HEK293 (cell line): ENCODE results near the gene DAND5.

ENCODE experiments used
- CTCF ChIP-seq: fragments of 450-650 bp; formaldehyde crosslinking; IDR thresholded peaks from 2 replicates; pipeline ENCODE4 v1.5.1; 2016; ENCODE audit warnings: missing biosample characterization, missing genetic modification characterization
- ELK4 ChIP-seq: IDR thresholded peaks from 2 replicates; pipeline ENCODE4 v1.6.1; 2011; ENCODE audit warnings: mild to moderate bottlenecking, low read depth, low read length, borderline replicate concordance
- GLI4 ChIP-seq: fragments of 450-650 bp; formaldehyde crosslinking; IDR thresholded peaks from 2 replicates; pipeline ENCODE4 v1.5.1; 2016; ENCODE audit warnings: missing biosample characterization, missing genetic modification characterization
- HOXA7 ChIP-seq: sonication (generic); formaldehyde crosslinking; IDR thresholded peaks from 2 replicates; pipeline ENCODE4 v1.8.1; 2022; ENCODE audit warnings: missing genetic modification reagents, borderline replicate concordance
- KLF8 ChIP-seq: fragments of 450-650 bp; formaldehyde crosslinking; IDR thresholded peaks from 2 replicates; pipeline ENCODE4 v1.5.1; 2016; ENCODE audit warnings: missing biosample characterization, missing genetic modification characterization
- OVOL3 ChIP-seq: fragments of 450-650 bp; formaldehyde crosslinking; IDR thresholded peaks from 2 replicates; pipeline ENCODE4 v1.5.1; 2016; ENCODE audit warnings: missing biosample characterization, missing genetic modification characterization
- PATZ1 ChIP-seq: fragments of 450-650 bp; formaldehyde crosslinking; IDR thresholded peaks from 2 replicates; pipeline ENCODE4 v1.5.1; 2016; ENCODE audit warnings: missing biosample characterization, missing genetic modification characterization
- TCF7L2 ChIP-seq: IDR thresholded peaks from 2 replicates; pipeline ENCODE4 v1.6.1; 2011; ENCODE audit warnings: low read depth, mild to moderate bottlenecking, inconsistent platforms, low read length, moderate library complexity, borderline replicate concordance
- ZNF121 ChIP-seq: fragments of 450-650 bp; formaldehyde crosslinking; IDR thresholded peaks from 2 replicates; pipeline ENCODE4 v1.5.1; 2016; ENCODE audit warnings: missing biosample characterization, missing genetic modification characterization
- ZNF335 ChIP-seq: fragments of 450-650 bp; formaldehyde crosslinking; conservative IDR thresholded peaks from 2 replicates; pipeline ENCODE4 v1.5.1; 2016; ENCODE audit warnings: missing biosample characterization, missing genetic modification characterization
- ZNF707 ChIP-seq: fragments of 450-650 bp; formaldehyde crosslinking; IDR thresholded peaks from 2 replicates; pipeline ENCODE4 v1.5.1; 2016; ENCODE audit warnings: missing biosample characterization, missing genetic modification characterization
- ZNF76 ChIP-seq: fragments of 450-650 bp; formaldehyde crosslinking; IDR thresholded peaks from 2 replicates; pipeline ENCODE4; 2016; ENCODE audit warnings: low read depth, missing biosample characterization, missing genetic modification characterization, borderline replicate concordance
- ZNF785 ChIP-seq: fragments of 450-650 bp; formaldehyde crosslinking; IDR thresholded peaks from 2 replicates; pipeline ENCODE4 v1.5.1; 2016; ENCODE audit warnings: missing biosample characterization, missing genetic modification characterization

- no peak for TF ChIP-seq ZNF785
- no peak for TF ChIP-seq CTCF (tag by site-specific recombination)
- TF ChIP-seq TCF7L2: no peak
- no peak for TF ChIP-seq ELK4
- TF ChIP-seq PATZ1 (tag by site-specific recombination): no peak
- no peak for TF ChIP-seq HOXA7 (CRISPR knock-in tag)
- TF ChIP-seq ZNF76 (tag by site-specific recombination): no peak
- no peak for TF ChIP-seq ZNF335 (tag by site-specific recombination)
- no peak for TF ChIP-seq ZNF707 (tag by site-specific recombination)
- TF ChIP-seq ZNF121 (tag by site-specific recombination): no peak
- TF ChIP-seq KLF8 (tag by site-specific recombination): no peak
- TF ChIP-seq OVOL3 (tag by site-specific recombination): no peak
- TF ChIP-seq GLI4 (tag by site-specific recombination): no peak
These were observed 19.8 kb upstream of the DAND5 start for GRCh38 chr19:12949363-12950283.
